ENCODE results near the gene NEK7. TPM values are rescaled to one million over a fixed set of nuclear protein-coding genes. Genes with fewer than 3 reads are reported as not detected.

NEK7 gene
- total RNA-seq, 1 donor from 2014 or later, result 62.7 TPM

DNA sequence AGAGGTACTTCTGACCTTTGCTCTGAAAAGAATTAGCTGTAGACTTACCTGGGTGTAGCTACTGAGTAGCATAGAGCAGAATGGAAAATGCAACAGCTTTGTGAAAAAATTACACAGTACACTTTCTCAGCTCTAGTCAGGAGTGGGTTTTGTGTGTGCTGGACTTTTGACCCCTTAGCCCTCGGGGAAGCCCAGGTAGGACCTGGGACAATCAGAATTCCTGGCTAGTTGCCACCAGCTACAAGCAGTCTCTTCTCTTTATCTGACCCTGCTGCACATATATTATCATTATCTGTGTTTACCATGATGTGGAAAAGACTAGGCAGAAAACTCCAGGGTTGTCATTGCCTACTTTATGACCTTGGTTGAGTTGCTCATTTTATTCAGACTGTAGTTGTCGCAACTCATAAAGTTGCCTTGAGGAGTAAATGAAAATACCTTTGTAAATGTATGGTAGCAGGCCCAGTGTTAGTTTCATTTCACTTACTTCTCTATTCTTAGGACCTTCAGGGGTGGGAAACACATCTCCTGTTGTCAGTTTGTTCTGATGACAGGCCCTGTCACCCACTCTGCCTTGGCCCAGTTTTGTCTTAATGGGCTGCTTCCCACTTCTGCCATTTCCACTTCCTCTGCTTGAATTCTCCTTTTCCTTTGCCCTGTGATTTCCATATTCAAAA, 5.4 kb downstream of the NEK7 start:
- no peak overlapping the region for H3K4me3 Mint-ChIP-seq (ENCODE audit: unreplicated experiment)
- DNase-seq (ENCODE audit: low spot score), result no peak
- H3K36me3 Mint-ChIP-seq (ENCODE audit: low read depth), result no peaks in the 10 kb centered on the region
- TF ChIP-seq, protein P1, sequence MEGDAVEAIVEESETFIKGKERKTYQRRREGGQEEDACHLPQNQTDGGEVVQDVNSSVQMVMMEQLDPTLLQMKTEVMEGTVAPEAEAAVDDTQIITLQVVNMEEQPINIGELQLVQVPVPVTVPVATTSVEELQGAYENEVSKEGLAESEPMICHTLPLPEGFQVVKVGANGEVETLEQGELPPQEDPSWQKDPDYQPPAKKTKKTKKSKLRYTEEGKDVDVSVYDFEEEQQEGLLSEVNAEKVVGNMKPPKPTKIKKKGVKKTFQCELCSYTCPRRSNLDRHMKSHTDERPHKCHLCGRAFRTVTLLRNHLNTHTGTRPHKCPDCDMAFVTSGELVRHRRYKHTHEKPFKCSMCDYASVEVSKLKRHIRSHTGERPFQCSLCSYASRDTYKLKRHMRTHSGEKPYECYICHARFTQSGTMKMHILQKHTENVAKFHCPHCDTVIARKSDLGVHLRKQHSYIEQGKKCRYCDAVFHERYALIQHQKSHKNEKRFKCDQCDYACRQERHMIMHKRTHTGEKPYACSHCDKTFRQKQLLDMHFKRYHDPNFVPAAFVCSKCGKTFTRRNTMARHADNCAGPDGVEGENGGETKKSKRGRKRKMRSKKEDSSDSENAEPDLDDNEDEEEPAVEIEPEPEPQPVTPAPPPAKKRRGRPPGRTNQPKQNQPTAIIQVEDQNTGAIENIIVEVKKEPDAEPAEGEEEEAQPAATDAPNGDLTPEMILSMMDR (IDR thresholded peaks at IDR 0.05), result no peak
- peaks cover 53% of the 10 kb centered on the region for H3K4me1 Mint-ChIP-seq (ENCODE audit: low read depth)
- no peaks in the 10 kb centered on the region for H3K9me3 Mint-ChIP-seq (ENCODE audit: low read depth)
- H3K27ac Mint-ChIP-seq (ENCODE audit: unreplicated experiment), result peak overlapping the region; percentile 70
- no peaks in the 10 kb centered on the region for H3K27me3 Mint-ChIP-seq (ENCODE audit: low read depth)

DNA sequence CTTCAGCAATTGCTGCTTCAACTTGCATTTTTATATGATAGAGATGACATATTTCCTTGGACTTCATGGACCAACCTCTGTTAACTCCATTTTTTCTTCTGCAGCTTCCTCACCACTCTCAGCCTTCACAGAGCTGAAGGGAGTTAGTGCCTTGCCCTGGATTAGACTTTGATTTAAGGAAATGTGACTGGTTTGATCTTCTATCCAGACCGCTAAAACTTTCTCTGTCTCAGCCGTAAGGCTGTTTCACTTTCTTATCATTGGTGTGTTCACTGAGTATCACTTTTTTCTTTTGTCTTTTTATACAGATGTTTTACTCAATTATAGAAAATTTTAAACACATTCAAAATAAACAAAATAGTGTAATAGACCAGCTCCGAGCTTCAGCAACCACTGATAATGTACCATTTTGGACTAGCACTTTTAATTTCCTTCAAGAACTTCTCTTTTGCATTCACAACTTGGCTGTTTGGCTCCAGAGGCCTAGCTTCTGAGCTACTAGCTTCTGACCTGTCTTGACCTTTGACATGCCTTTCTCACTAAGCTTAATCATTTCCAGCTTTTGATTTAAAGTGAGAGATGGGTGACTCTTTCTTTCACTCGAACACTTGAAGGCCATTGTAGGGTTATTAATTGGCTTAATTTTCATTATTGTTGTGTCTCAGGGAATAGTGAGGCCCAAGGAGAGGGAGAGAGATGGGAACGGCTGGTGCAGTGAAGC, 9.3 kb downstream of the NEK7 start:
- Mint-ChIP-seq H3K36me3 (ENCODE audit: low read depth) (no peaks in the 10 kb centered on the region), H3K9me3 (ENCODE audit: low read depth) (no peaks in the 10 kb centered on the region), H3K27ac (ENCODE audit: unreplicated experiment) (no peak overlapping the region), H3K27me3 (ENCODE audit: low read depth) (no peaks in the 10 kb centered on the region), H3K4me3 (ENCODE audit: unreplicated experiment) (no peak overlapping the region), H3K4me1 (ENCODE audit: low read depth) (peaks cover 58% of the 10 kb centered on the region)
- TF ChIP-seq, protein P1 (IDR thresholded peaks at IDR 0.05), result no peak
- no peak for DNase-seq (ENCODE audit: low spot score)

DNA sequence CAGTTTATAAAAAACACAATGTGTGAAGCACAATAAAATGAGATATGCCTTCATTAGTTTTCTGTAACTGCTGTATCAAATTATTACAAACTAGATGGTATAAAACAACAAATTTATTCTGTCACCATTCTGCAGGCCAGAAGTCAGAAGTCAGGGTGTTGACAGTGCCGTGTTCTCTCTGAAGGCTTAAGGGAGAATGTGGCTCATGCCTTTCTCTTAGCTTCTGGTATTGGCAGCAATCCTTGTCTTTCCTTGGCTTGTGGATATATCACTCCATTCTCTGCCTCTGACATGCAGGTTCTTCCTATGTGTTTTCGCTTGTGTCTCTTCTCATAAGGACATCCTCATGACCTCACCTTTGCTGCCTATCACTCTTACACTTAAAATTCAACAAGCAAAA, 10.1 kb downstream of the NEK7 start:
- H3K4me3 Mint-ChIP-seq (ENCODE audit: unreplicated experiment), result no peak overlapping the region
- no peak for DNase-seq (ENCODE audit: low spot score)
- no peaks in the 10 kb centered on the region for H3K9me3 Mint-ChIP-seq (ENCODE audit: low read depth)
- no peaks in the 10 kb centered on the region for H3K36me3 Mint-ChIP-seq (ENCODE audit: low read depth)
- peak overlapping the region; percentile 71 for H3K27ac Mint-ChIP-seq (ENCODE audit: unreplicated experiment)
- H3K27me3 Mint-ChIP-seq (ENCODE audit: low read depth), result no peaks in the 10 kb centered on the region
- TF ChIP-seq, protein P1 (IDR thresholded peaks at IDR 0.05), result no peak
- H3K4me1 Mint-ChIP-seq (ENCODE audit: low read depth), result peaks cover 54% of the 10 kb centered on the region

DNA sequence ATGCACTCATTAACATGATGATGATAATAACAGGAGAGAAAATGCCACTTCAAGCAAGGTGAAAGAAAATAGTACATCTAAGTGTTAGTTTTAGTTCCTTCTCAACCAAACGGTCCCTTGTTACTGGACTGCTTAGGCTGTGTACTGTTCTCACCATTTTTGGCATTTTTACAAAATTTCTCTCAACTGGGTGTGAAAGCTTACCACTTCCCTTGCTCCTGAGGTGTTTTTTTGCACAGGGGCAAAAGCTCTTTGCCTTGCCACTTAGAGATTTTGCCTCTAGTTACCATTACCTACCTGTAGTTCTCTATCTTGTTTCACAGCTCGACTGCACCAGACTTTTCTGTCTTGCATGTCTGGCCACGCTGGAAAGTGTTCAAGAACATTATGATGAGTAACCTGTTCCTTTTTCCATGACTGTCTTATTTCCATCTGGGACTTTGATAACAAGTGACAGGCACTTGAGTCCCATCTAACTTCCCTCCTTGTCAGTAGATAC, 10.7 kb downstream of the NEK7 start:
- no peak for DNase-seq (ENCODE audit: low spot score)
- H3K4me3 Mint-ChIP-seq (ENCODE audit: unreplicated experiment), result no peak overlapping the region
- no peaks in the 10 kb centered on the region for H3K9me3 Mint-ChIP-seq (ENCODE audit: low read depth)
- TF ChIP-seq, protein P1 (IDR thresholded peaks at IDR 0.05), result no peak
- peaks cover 52% of the 10 kb centered on the region for H3K4me1 Mint-ChIP-seq (ENCODE audit: low read depth)
- H3K36me3 Mint-ChIP-seq (ENCODE audit: low read depth), result no peaks in the 10 kb centered on the region
- peak overlapping the region; percentile 71 for H3K27ac Mint-ChIP-seq (ENCODE audit: unreplicated experiment)
- H3K27me3 Mint-ChIP-seq (ENCODE audit: low read depth), result no peaks in the 10 kb centered on the region

DNA sequence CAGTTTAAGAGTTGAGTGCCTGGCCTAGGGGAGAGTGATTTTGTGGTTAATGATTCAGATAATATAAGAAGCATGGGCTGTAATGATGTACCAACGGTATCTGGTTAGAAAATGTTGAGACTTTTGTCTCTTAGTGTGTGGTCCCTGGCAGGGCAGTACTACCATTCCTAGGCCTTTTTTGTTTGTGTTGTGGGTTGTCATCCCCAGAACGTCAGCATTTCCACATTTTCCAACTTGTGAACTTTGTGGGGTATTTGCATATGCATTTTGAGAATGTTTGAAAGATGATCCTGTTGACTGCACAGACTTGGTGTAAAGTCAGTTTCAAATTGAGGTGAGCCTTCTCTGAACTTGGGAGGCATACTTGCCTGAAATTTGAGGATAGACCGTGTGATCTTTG, 11.4 kb downstream of the NEK7 start:
- no peak for DNase-seq (ENCODE audit: low spot score)
- TF ChIP-seq, protein P1 (IDR thresholded peaks at IDR 0.05), result no peak
- no peaks in the 10 kb centered on the region for H3K36me3 Mint-ChIP-seq (ENCODE audit: low read depth)
- peaks cover 56% of the 10 kb centered on the region for H3K4me1 Mint-ChIP-seq (ENCODE audit: low read depth)
- H3K4me3 Mint-ChIP-seq (ENCODE audit: unreplicated experiment), result no peak overlapping the region
- H3K27ac Mint-ChIP-seq (ENCODE audit: unreplicated experiment), result peak overlapping the region; percentile 70
- H3K9me3 Mint-ChIP-seq (ENCODE audit: low read depth), result no peaks in the 10 kb centered on the region
- H3K27me3 Mint-ChIP-seq (ENCODE audit: low read depth), result no peaks in the 10 kb centered on the region

All from chondrocyte (in vitro differentiated cells).